SU-DHL-6 (cell line): ENCODE measurements around the gene PSMB3.

Experiments used
- H2AFZ ChIP-seq: fragments of 200-600 bp; sonication (generic); 2 replicates; pipeline ENCODE4 v1.6.1; 2014; ENCODE audit warnings: low read depth, mild to moderate bottlenecking, moderate library complexity, mixed read lengths, antibody characterized with exemption, low read length; ENCODE audit not compliant: severe bottlenecking
- H3F3A ChIP-seq: fragments of 200-600 bp; shearing (Covaris generic); 2 replicates; pipeline ENCODE4 v1.6.0; 2016; ENCODE audit warnings: antibody characterized with exemption, mild to moderate bottlenecking; ENCODE audit not compliant: insufficient read depth
- H3K27ac ChIP-seq: fragments of 200-600 bp; sonication (generic); 2 replicates; pipeline ENCODE4 v1.5.1; 2016; ENCODE audit warnings: low read depth, mild to moderate bottlenecking, low read length, moderate library complexity, mixed read lengths
- H3K27me3 ChIP-seq: fragments of 200-600 bp; sonication (generic), shearing (Covaris generic); 2 replicates; pipeline ENCODE4 v1.6.0; 2014; ENCODE audit warnings: mild to moderate bottlenecking, low read length
- H3K36me3 ChIP-seq: fragments of 200-600 bp; sonication (generic); 2 replicates; pipeline ENCODE4 v1.6.1; 2014; ENCODE audit warnings: mild to moderate bottlenecking, low read length, mixed read lengths
- H3K4me2 ChIP-seq: fragments of 300-600, 200-600 bp; shearing (Covaris generic), sonication (generic); 2 replicates; pipeline ENCODE4 v1.6.0; 2014; ENCODE audit warnings: low read length, low read depth, mild to moderate bottlenecking; ENCODE audit not compliant: poor library complexity, severe bottlenecking
- H3K4me3 ChIP-seq: fragments of 200-600 bp; sonication (generic); 2 replicates; pipeline ENCODE4 v1.5.1; 2014; ENCODE audit warnings: antibody characterized with exemption, low read length, mild to moderate bottlenecking, mixed read lengths; ENCODE audit not compliant: insufficient read depth, poor library complexity, severe bottlenecking
- H3K79me2 ChIP-seq: fragments of 200-600 bp; sonication (generic); 2 replicates; pipeline ENCODE4 v1.6.1; 2014; ENCODE audit warnings: mild to moderate bottlenecking, low read length, moderate library complexity; ENCODE audit not compliant: insufficient read depth
- H3K9ac ChIP-seq: fragments of 200-600 bp; sonication (generic); 2 replicates; pipeline ENCODE4 v1.7.0; 2014; ENCODE audit warnings: mild to moderate bottlenecking, low read length
- H3K9me2 ChIP-seq: fragments of 200-600 bp; sonication (generic); replicated peaks from 2 replicates; pipeline ENCODE4 v1.6.1; 2014; ENCODE audit warnings: low read length; ENCODE audit not compliant: insufficient read depth
- H3K9me3 ChIP-seq: fragments of 200-600 bp; sonication (generic); 2 replicates; pipeline ENCODE4 v1.6.1; 2014; ENCODE audit warnings: low read length, mixed read lengths; ENCODE audit not compliant: insufficient read depth
- H4K20me1 ChIP-seq: fragments of 200-600 bp; sonication (generic); 2 replicates; pipeline ENCODE4 v1.6.1; 2014; ENCODE audit warnings: low read depth, mild to moderate bottlenecking, antibody characterized with exemption, low read length, moderate library complexity, mixed read lengths
- EZH2phosphoT487 ChIP-seq: fragments of 200-600 bp; sonication (generic), shearing (Covaris generic); conservative IDR thresholded peaks from 2 replicates; pipeline ENCODE4 v1.6.1; 2018; ENCODE audit warnings: mild to moderate bottlenecking, antibody characterized with exemption, low read length, moderate library complexity, mixed read lengths
- TF ChIP-seq, protein P1 (sequence below): fragments of 200-600 bp; sonication (generic); IDR thresholded peaks from one replicate; pipeline ENCODE4 v1.5.1; 2017; ENCODE audit warnings: antibody characterized with exemption, mild to moderate bottlenecking, low read length, moderate library complexity; ENCODE audit not compliant: insufficient read depth, poor library complexity, severe bottlenecking

The PSMB3 gene

DNA sequence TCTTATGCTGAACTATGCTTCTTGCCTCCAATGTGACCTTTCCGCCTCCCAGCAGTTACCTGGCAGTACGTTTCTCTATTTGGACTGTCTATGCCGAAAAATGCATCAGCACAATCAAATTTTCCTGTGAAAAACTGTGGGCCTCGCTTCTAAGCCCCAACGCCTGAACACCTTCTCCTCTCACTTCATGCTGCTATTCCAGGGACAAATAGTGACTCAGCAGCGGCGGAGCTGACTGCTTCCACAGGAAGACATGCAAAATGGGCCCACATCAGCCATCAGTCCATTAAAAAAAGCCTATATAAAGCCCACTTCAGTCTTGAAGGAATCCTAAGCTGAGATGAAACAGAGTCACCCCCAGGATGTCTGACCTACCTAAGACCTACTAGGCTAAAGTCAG, 57.3 kb downstream of the PSMB3 start:
- H2AFZ ChIP-seq: no peak overlapping the region
- TF ChIP-seq EZH2phosphoT487: no peak
- TF ChIP-seq, protein P1, sequence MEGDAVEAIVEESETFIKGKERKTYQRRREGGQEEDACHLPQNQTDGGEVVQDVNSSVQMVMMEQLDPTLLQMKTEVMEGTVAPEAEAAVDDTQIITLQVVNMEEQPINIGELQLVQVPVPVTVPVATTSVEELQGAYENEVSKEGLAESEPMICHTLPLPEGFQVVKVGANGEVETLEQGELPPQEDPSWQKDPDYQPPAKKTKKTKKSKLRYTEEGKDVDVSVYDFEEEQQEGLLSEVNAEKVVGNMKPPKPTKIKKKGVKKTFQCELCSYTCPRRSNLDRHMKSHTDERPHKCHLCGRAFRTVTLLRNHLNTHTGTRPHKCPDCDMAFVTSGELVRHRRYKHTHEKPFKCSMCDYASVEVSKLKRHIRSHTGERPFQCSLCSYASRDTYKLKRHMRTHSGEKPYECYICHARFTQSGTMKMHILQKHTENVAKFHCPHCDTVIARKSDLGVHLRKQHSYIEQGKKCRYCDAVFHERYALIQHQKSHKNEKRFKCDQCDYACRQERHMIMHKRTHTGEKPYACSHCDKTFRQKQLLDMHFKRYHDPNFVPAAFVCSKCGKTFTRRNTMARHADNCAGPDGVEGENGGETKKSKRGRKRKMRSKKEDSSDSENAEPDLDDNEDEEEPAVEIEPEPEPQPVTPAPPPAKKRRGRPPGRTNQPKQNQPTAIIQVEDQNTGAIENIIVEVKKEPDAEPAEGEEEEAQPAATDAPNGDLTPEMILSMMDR: no peak

More for the DNA sequence above, 57.3 kb downstream of the PSMB3 start:
- Histone ChIP-seq H3K9ac (no peak overlapping the region), H3K9me3 (no peaks in the 10 kb centered on the region), H3F3A (no peaks in the 10 kb centered on the region), H4K20me1 (no peaks in the 10 kb centered on the region), H3K9me2 (no peaks in the 10 kb centered on the region), H3K27me3 (no peaks in the 10 kb centered on the region), H3K79me2 (no peaks in the 10 kb centered on the region), H3K4me3 (no peak overlapping the region), H3K36me3 (peaks cover 12% of the 10 kb centered on the region), H3K4me2 (no peak overlapping the region), H3K27ac (no peak overlapping the region)
